OCI-M1 (cell line): Measurements from ENCODE around the gene GTPBP3.

ENCODE experiments used
- DNase-seq: peaks from one replicate; lab custom pipeline; 2025; lab: John Stamatoyannopoulos, UW

Gene GTPBP3

DNA sequence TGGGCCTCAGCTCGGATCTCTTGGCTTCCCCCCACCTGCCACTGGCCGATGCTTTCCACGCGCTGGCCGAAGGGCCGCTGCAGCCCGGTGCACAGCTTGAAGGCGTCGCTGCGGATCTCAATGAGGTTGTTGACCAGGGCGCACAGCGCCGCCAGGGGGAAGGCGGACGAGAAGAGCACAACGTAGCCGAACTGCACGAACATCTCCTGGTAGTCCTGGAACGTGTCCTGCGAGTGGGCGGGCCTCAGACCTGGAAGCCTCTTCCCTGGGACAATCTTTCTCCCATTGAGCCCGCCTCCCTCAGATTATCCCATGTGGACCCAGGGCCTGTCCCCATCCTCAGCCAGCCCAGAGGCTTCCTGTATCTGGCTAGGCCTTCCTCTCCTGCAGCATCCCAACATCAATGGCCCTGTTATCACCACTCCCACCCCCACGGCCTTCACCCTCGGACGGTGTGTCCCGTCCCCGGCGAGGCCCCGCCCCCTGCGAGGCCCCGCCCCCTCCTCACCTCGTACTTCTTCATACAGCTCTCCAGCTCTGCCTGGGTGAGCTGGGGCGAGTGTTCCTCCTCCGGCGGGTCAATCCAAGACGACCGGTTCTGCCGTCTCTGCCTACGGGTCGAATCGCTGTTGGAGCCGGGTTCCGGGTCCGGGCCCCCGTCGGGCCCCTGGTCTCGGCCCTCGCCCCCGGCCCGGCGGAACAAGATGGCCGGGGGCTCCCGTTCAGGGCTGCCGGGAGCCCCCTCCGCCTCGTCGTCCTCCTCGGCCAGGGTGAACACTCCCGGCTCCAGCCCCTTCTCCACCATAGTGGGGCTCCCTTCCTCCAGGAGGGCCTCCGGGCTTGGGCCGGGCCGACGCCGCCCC is 9.5 kb upstream of the GTPBP3 start:
- DNase-seq: peak; percentile 77

GRCh38 chr19:17328517-17329365 is 8.6 kb upstream of the GTPBP3 start:
- DNase-seq: no peak

- DNase-seq: no peak
Observed at GRCh38 chr19:17329366-17330261, 7.7 kb upstream of the GTPBP3 start.

DNA sequence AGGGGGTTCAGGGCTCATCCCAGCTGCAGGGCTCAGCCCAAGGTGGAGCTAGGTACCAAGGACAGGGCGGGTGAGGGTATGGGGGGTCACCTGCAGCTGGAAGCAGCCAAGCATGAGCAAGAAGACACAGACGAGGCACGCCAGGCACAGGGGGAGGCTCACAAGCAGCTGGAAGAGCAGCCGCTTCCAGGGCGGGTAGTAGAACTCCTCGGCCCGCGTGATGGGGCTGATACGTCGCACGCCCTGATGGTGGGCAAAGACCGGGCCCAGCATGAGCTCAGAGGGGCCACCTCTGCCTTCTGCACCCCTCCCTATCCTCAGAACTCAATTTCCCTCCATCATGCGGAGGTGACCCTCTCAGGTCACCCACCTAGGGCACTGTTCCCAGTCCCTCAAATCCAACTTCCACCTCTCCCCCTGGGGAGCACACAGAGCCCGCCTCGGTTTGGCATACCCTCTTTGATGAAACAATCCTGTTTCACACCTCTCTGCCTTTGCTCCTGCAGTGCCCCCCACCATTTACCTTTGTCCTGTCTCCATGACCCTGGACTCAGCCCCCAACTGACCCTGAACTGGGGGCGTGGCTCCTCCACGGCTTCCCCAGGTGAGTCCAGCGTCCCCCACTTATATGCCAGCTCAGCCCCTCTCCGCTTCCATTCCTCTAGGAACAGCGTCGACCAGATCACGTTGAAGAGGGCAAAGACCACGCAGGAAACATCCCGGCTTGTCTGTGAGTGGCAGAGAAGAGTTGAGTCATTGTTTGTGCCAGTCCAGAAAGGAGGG is 6.9 kb upstream of the GTPBP3 start:
- DNase-seq: no peak

DNA sequence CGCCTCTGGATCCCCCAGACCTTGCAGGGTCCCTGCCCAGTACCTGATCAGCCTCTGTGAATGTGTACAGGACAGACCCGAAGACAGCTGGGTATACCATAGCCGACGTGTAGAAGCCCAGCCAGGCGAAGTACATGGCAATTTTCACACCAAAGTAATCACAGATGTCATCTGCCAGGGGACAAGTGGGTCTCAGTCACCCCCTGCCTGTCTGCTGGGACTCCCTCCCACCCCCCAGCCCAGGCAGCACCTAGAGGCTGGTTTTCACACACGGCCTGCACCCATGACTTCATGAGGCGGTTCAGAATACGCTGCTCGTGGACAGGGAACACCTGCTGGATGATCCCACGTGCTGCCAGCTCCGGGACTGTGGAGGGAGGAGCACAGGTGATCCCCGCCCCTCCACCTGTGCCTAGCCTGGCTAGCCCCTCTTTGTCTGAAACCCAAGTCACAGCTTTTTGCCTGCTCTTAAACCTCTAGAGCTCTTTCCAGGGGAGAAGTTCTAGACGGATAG is 6.3 kb upstream of the GTPBP3 start:
- no peak for DNase-seq

- DNase-seq: no peak
Observed at GRCh38 chr19:17332360-17332676, 5.0 kb upstream of the GTPBP3 start.

DNA sequence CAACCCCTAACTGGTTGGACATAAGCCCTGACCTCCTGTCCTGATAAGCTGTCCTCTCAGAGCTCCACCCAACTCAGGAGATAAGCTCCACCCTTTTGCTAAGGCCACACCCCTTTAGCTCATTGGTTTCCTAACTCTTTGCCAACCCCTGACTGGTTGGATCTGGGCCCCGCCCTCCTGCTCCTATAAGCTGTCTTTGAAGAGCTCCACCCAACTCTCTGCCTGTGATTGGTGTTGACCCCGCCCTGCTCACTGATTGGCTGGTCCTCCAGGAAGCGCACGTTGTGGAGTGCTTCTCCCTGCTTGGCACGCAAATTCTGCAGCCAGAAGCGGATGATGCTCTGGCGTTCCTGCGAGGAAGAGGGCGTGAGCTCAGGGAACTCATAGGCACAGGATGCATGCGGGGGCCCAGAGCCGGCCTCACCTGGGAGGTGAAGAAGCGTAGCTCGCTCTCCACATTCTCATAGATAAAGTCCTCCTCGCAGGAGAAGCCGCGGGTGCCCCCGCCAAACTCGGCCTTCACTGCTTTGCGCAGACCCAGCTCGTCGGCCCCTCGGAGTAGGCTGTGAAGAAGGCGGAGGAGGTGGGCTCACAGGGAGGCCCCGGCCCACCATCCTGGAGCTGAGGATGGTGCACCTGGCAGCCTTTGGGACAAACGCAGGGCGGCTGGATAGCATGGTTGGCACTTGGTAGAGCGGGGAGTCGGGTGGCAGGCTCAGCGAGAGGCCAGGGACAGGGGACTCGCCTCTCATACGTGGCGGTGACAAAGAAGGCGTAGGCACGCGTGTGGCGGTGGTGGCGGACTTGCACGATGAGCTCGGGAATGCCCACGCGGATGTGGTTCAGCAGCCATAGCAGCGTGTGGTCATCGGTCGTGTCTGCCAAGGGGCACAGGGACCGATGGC is 4.4 kb upstream of the GTPBP3 start:
- DNase-seq: peak; percentile 97

GRCh38 chr19:17333611-17334413 is 3.5 kb upstream of the GTPBP3 start:
- DNase-seq: peak; percentile 95

- DNase-seq: peak; percentile 100
Observed at GRCh38 chr19:17334414-17335409, 2.6 kb upstream of the GTPBP3 start, which contains the start of gene ANO8. TSS of gene ANO8 (minus strand) at chr19:17334855. CDS start at chr19:17334670, 185 bp downstream.

GRCh38 chr19:17335575-17335974 is 1.8 kb upstream of the GTPBP3 start:
- no peak for DNase-seq

DNA sequence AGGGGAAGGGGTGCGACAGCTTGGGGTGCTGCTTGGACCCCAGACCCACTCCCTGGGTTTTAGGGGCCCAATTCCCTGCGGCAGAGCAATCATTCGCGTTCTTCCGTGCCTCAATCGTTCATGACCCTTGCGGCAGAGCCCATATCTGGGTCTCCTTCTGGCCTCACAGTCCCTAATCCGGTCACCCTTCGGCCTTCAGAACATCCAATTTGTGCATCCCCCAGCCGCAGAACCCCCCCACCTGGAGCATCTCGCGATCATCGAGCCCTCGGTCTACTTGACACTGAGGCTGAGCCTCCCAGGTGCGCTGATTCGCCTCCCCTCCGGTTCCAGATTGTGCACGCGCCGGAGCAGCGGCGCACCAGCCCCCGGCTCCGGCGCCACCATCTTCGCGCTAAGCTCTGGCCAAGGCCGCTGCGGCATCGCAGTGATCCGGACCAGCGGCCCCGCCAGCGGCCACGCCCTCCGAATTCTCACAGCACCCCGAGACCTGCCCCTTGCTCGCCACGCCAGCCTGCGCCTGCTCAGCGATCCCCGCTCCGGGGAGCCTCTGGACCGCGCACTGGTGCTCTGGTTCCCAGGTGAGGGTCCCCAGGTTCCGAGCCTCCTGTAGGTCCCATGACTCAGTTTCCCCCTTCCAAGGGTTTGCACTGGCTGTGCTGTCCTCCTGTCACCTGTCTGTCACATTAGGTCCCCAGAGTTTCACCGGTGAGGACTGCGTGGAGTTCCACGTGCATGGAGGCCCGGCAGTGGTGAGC is 501 bp downstream of the GTPBP3 start:
- DNase-seq: peak; percentile 66

DNA sequence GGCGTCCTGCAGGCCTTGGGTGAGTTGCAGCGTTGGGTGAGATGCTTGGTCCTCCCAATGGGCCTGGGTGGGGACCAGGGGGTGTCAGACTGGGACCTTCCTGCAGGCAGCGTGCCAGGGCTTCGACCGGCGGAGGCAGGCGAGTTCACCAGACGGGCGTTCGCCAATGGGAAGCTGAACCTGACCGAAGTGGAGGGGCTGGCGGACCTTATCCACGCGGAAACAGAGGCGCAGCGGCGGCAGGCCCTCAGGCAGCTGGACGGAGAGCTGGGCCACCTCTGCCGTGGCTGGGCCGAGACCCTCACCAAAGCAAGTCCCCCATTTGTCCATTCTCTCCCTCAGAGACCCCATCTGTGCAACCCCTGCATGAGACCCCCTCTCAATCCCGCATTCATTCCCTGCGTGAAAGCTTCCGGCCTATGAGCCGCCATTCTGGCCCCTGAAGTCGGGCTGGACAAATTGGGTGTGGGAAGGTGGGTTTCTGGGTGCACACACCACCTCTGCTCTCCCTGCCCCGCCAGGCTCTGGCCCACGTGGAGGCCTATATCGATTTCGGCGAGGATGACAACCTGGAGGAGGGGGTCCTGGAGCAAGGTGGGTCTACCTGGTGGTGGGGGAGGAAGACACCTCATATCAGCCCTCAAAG is 1.2 kb downstream of the GTPBP3 start:
- DNase-seq: no peak

GRCh38 chr19:17339088-17339741 is 1.9 kb downstream of the GTPBP3 start:
- no peak for DNase-seq

DNA sequence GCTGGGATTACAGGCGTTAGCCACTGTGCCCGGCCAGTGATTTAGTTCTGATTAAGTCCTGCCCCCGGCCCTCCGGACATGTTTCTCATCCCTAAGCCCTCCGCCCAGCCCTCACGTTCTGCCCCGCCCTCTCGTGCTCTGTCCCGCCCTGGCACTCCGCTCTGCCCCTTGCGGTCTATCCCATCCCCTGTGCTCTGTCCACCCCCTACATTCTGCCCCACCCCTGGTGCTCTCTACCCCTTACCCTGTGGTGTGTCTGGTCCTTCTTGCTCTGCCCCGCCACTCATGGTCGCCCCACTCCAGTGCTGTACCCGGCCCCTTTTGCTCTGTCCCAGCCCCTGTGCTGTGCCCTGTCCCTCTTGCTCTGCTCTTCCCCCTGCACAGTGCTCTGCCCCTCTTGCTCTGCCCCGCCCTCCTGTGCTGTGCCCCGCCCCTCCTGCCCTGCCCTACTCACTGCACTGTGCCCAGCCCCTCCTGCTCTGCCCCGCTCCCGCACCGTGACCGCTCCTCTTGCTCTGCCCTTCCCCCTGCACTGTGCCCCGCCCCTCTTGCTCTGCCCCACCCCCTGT is 3.0 kb downstream of the GTPBP3 start:
- no peak for DNase-seq

GRCh38 chr19:17340871-17341357 is 3.6 kb downstream of the GTPBP3 start:
- no peak for DNase-seq

DNA sequence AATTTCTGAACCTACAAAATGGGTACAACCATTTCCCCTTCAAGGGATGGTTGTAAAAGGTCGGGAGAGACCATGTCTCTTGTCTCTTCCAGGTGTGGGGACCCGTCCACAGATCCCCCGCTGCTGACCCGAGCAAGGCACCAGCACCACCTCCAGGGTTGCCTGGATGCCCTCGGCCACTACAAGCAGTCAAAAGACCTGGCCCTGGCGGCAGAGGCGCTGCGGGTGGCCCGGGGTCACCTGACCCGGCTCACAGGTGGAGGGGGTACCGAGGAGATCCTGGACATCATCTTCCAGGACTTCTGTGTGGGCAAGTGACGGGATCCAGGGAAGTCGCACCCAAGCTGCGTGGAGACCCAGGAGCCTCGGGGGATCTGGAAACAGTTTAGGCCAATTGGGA is 4.0 kb downstream of the GTPBP3 start:
- DNase-seq: no peak
